Nephron (organoid): ENCODE measurements around the gene DDX49.

ENCODE experiments used
- H3K27ac Mint-ChIP-seq, 3 experiments: 2 replicates each; pipeline ENCODE4 v1.8.0; 2020; ENCODE audit warnings: mixed read lengths in 3 of 3, mild to moderate bottlenecking in 2 of 3, moderate library complexity in 1 of 3
- H3K27me3 Mint-ChIP-seq: 2 replicates; pipeline ENCODE4 v1.8.0; 2021; ENCODE audit warnings: low read depth, mild to moderate bottlenecking, moderate library complexity, mixed read lengths
- H3K36me3 Mint-ChIP-seq: 2 replicates; pipeline ENCODE4 v1.8.0; 2020; ENCODE audit warnings: low read depth, mixed read lengths
- H3K4me1 Mint-ChIP-seq: 2 replicates; pipeline ENCODE4 v1.8.0; 2020; ENCODE audit warnings: mixed read lengths
- H3K4me3 Mint-ChIP-seq, 3 experiments: 2 replicates each; pipeline ENCODE4 v1.8.0; 2020; ENCODE audit warnings: mild to moderate bottlenecking in 3 of 3, mixed read lengths in 3 of 3, moderate library complexity in 2 of 3
- H3K9me3 Mint-ChIP-seq: 2 replicates; pipeline ENCODE4 v1.8.0; 2020; ENCODE audit warnings: mixed read lengths
- CTCF ChIP-seq, 3 experiments: fragments of 200-600 bp; sonication (generic); IDR thresholded peaks; one replicate each; pipeline ENCODE4 v1.5.0; 2021; ENCODE audit warnings: antibody characterized with exemption in 3 of 3; ENCODE audit not compliant: unreplicated experiment in 3 of 3

Gene DDX49

DNA sequence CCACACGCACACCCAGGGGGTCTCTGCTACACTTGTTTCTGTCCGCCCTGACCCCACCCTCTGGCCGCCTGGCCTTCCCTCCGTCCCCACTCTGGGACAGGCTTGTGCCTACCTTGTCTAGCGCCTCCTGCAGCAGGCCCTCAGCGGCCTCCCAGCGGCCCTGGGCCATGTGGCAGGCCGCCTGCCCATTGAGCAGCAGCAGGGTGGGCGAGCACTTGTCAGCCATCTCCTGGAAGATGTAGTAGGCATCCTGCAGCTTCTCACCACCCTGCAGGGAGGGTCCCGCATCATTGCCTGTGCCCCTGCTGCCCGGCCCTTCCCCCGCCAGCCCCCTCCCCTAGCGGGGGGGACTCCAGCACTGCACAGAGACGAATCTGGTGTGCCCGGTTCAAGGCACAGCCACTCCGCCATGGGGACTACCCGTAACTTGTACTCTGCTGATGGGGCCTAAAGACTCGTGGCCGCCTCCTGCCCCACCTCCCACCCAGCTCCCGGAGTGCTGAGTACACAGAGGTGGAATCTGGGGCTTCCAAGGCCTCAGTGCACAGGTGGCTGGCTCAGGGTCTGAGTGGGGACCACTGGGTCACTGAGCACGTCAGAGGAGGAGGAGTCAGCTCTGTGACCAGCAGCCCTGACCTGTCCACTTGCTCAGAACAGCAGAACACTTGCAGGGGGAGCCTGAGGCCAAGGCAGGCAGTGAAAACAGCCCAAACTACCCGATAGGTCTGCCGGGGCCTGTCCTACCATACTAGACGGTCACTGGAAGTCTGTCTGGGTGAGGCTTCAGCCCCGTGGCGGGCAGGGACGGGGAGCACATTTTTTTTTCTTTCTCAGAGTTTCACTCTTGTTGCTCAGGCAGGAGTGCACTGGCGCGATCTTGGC, 16.1 kb upstream of the DDX49 start:
- H3K4me3 Mint-ChIP-seq, result no peak overlapping the region
- no peaks in the 10 kb centered on the region for H3K4me1 Mint-ChIP-seq
- H3K9me3 Mint-ChIP-seq, result no peaks in the 10 kb centered on the region
- no peak for TF ChIP-seq CTCF (IDR thresholded peaks at IDR 0.05; ENCODE audit: unreplicated experiment in 3 of 3)
- H3K27ac Mint-ChIP-seq, result no peak overlapping the region
- no peaks in the 10 kb centered on the region for H3K27me3 Mint-ChIP-seq
- H3K36me3 Mint-ChIP-seq, result peaks cover 9% of the 10 kb centered on the region

DNA sequence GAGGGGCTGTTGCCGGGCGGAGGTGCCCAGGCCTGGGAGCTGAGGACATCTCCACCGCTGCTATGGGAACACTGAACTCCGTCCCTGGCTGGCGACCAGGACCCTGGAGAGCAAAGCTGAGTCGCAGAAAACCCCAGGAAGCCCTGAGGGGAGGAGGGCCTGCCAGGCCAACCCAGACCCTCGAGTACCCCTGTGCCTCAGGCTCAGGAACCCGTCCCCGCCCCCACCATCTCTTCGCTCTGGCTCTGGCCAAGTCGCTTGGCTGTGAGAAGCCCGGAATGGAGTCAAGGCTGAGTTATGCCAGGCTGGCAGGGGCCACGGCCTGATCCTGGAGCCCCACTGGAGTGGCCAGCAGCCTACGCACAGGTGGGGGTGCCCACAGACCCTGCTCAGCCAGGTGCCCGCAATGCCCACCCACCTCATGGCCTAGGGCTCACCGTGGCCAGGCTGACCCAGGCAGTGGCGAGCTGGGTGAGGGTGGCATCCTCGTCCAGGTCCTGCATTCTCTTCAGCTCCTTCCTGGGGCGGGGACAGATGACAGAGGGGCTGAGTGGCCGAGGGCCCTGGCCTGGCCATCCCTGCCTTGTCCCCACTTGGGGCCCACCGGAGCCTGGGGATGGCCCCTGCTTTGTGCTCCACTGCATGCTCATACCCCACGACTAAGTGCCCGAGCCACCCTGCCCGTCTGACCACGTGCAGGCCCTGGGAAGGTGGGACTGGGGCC, 15.0 kb upstream of the DDX49 start:
- Mint-ChIP-seq H3K27me3 (no peaks in the 10 kb centered on the region), H3K9me3 (no peaks in the 10 kb centered on the region), H3K4me3 (no peak overlapping the region), H3K4me1 (no peaks in the 10 kb centered on the region), H3K27ac (no peak overlapping the region), H3K36me3 (peaks cover 9% of the 10 kb centered on the region)
- no peak for TF ChIP-seq CTCF (IDR thresholded peaks at IDR 0.05; ENCODE audit: unreplicated experiment in 3 of 3)

- Mint-ChIP-seq H3K4me3 (no peak overlapping the region), H3K27ac (no peak overlapping the region), H3K27me3 (no peaks in the 10 kb centered on the region), H3K9me3 (no peaks in the 10 kb centered on the region), H3K4me1 (no peaks in the 10 kb centered on the region), H3K36me3 (peaks cover 13% of the 10 kb centered on the region)
- TF ChIP-seq CTCF (IDR thresholded peaks at IDR 0.05; ENCODE audit: unreplicated experiment in 3 of 3), result no peak
Observed at GRCh38 chr19:18905058-18905456, 14.5 kb upstream of the DDX49 start.

DNA sequence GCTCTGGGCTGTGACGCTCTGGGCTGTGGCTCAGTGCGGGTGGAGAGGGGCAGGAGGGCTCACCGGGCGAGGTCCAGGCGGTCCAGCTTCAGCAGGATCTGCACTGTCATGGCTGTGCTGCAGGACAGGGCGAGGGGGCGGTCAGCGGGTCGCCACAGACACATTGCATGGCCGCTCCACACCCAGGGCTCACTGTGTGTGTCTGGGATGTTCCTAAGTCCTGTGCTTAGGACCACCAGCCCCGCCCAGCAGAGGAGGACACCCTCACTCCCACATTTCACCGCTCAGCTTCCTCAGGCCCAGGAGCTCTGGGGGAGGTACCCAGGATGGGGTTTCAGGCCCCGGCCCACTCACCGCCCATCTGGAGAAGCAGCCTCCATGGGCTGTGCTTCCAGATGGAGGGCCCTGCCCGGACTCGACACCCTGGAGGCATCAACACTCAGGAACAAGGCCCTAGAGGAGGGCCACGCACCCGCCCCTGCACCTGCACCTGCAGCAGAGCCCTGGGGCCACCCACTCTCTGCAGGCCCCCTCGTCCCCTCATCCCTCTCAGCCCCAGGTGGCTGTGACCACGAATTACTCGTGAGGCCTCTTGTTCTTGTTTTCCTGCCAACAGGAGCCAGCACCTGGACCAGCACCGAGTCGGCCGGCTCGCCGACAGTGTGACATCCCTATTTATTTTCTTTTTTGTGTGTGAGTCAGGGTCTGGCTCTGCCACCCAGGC, 13.8 kb upstream of the DDX49 start:
- Mint-ChIP-seq H3K4me3 (no peak overlapping the region), H3K36me3 (peaks cover 13% of the 10 kb centered on the region), H3K27me3 (no peaks in the 10 kb centered on the region), H3K4me1 (no peaks in the 10 kb centered on the region), H3K9me3 (no peaks in the 10 kb centered on the region), H3K27ac (no peak overlapping the region)
- no peak for TF ChIP-seq CTCF (IDR thresholded peaks at IDR 0.05; ENCODE audit: unreplicated experiment in 3 of 3)

- H3K9me3 Mint-ChIP-seq, result no peaks in the 10 kb centered on the region
- peaks cover 9% of the 10 kb centered on the region for H3K36me3 Mint-ChIP-seq
- no peak overlapping the region for H3K4me3 Mint-ChIP-seq
- H3K27ac Mint-ChIP-seq, result no peak overlapping the region
- no peaks in the 10 kb centered on the region for H3K4me1 Mint-ChIP-seq
- no peak for TF ChIP-seq CTCF (IDR thresholded peaks at IDR 0.05; ENCODE audit: unreplicated experiment in 3 of 3)
- no peaks in the 10 kb centered on the region for H3K27me3 Mint-ChIP-seq
Observed at GRCh38 chr19:18906605-18907519, 12.7 kb upstream of the DDX49 start.
